Stomach (tissue), 9 donors: ENCODE measurements around the gene PRKCE. TPM values are rescaled to one million over a fixed set of nuclear protein-coding genes. Genes with fewer than 3 reads are reported as not detected.

ENCODE experiments used
- DNase-seq, 2 donors: peaks; one replicate each; pipeline versions ENCODE4 v3.0.0 to v3.0.0-alpha.2; 2013 to 2019
- H3K27ac ChIP-seq, 5 donors: fragments of 200-600 bp in 4 of 5; sonication (generic) in 4 of 5; one replicate each; pipeline ENCODE4 v1.5.1; 2013 to 2019; ENCODE audit warnings: mild to moderate bottlenecking in 1 of 5, moderate library complexity in 1 of 5
- H3K27me3 ChIP-seq, 3 donors: fragments of 200-600 bp; sonication (generic); one replicate each; pipeline ENCODE4 v1.5.1; 2017 to 2019; ENCODE audit warnings: mixed run types in 1 of 3
- H3K36me3 ChIP-seq, 4 donors: fragments of 200-600 bp; sonication (generic); 1 replicate in 3 of 4; 2 replicates in 1 of 4; pipeline ENCODE4 v1.5.1; 2016 to 2019
- H3K4me1 ChIP-seq, 4 donors: fragments of 200-600 bp; sonication (generic); one replicate each; pipeline ENCODE4 v1.5.1; 2016 to 2019
- H3K4me3 ChIP-seq, 4 donors: fragments of 200-600 bp; sonication (generic) in 3 of 4; one replicate each; pipeline ENCODE4 v1.5.1; 2016 to 2019; ENCODE audit warnings: mild to moderate bottlenecking in 1 of 4
- H3K9me3 ChIP-seq, 4 donors: fragments of 200-600 bp; sonication (generic); one replicate each; pipeline ENCODE4 v1.5.1; 2016 to 2019
- EP300 ChIP-seq: sonication (generic); formaldehyde crosslinking; IDR thresholded peaks from one replicate; pipeline ENCODE4 v1.6.1; 2017; ENCODE audit warnings: antibody characterized with exemption
- POLR2A ChIP-seq, 4 donors: fragments of 450-650 bp; IDR thresholded peaks; one replicate each; pipeline ENCODE4 v1.6.1; 2016; ENCODE audit warnings: antibody characterized with exemption in 4 of 4, control low read depth in 2 of 4, mild to moderate bottlenecking in 1 of 4, moderate library complexity in 1 of 4
- POLR2AphosphoS5 ChIP-seq, 3 donors: sonication (generic); formaldehyde crosslinking; IDR thresholded peaks; one replicate each; pipeline ENCODE4 v1.6.1; 2016; ENCODE audit warnings: antibody characterized with exemption in 3 of 3
- WGBS, 5 donors: extraction: QIAGEN DNeasy Blood & Tissue Kit in 3 of 5; methylation state at CpG; one replicate each; pipeline versions ENCODE4 v1.1.5 to v1.1.7; 2013 to 2018; 5-methylcytosine and 5-hydroxymethylcytosine counted together
- intact Hi-C: fragments of 100-400 bp; cut with DNase I; formaldehyde crosslinking; loops from one replicate; pipeline ENCODE4 v1.15.1; 2023; ENCODE audit warnings: low total_unique reads
- polyA plus RNA-seq, 3 donors: library from polyadenylated mRNA; stranded (reverse); fragments of 200-250 nt; gene quantifications; one replicate each; pipeline ENCODE4 v1.2.3, GENCODE V29; 2013
- total RNA-seq, 5 donors: library from RNA; depleted of rRNA; stranded (reverse); fragments of >200 nt; gene quantifications; one replicate each; pipeline versions ENCODE4 v1.1.0 to v1.2.3, GENCODE V29; 2014 to 2016
- TF ChIP-seq, protein P1 (sequence below), 7 experiments: fragments of 450-650 bp in 4 of 7; fragments of 200-600 bp in 3 of 7; sonication (generic) in 3 of 7; IDR thresholded peaks; one replicate each; pipeline ENCODE4 v1.5.1; 2016 to 2019; ENCODE audit warnings: antibody characterized with exemption in 7 of 7, control low read depth in 2 of 7, mild to moderate bottlenecking in 1 of 7
- donor health status: healthy with polysubstance abuse.
- donor health status: Bipolar disorder and iron deficiency.
- donor health status: healthy.

The PRKCE gene
- total and polyA plus RNA-seq, 8 donors: 2.0 to 92.0 (median 10.0) TPM

DNA sequence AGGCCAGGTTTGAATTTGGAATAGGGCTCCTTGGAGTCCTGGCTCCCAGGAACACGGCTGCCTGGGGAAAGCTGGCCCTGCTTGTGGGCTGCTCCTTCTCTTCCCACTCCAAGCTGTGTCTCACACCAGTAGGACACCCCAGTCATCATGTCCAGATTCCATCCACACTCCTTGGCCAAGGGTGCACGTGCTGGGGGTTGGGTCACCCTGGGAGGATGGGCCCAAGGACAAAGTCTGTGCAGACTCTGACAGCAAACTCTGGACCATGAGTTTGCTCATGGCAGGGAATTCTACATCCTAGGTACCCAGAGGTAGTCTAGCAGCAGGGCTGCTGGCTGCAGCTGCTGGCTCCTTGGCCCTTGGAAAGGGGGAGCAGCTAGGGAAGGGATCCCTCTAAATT is 543.4 kb downstream of the PRKCE start:
- no peak overlapping the region for H3K4me3 ChIP-seq
- no peaks in the 10 kb centered on the region for H3K27me3 ChIP-seq
- 49 to 83% (median 79%) methylated on average over 2 of the region's 2 CpGs for WGBS, 5 donors
- H3K9me3 ChIP-seq: no peaks in the 10 kb centered on the region
- no peak overlapping the region for H3K27ac ChIP-seq
- no peak for DNase-seq
- no peaks in the 10 kb centered on the region for H3K36me3 ChIP-seq
- intact Hi-C loops: no loop called here
- TF ChIP-seq, protein P1, sequence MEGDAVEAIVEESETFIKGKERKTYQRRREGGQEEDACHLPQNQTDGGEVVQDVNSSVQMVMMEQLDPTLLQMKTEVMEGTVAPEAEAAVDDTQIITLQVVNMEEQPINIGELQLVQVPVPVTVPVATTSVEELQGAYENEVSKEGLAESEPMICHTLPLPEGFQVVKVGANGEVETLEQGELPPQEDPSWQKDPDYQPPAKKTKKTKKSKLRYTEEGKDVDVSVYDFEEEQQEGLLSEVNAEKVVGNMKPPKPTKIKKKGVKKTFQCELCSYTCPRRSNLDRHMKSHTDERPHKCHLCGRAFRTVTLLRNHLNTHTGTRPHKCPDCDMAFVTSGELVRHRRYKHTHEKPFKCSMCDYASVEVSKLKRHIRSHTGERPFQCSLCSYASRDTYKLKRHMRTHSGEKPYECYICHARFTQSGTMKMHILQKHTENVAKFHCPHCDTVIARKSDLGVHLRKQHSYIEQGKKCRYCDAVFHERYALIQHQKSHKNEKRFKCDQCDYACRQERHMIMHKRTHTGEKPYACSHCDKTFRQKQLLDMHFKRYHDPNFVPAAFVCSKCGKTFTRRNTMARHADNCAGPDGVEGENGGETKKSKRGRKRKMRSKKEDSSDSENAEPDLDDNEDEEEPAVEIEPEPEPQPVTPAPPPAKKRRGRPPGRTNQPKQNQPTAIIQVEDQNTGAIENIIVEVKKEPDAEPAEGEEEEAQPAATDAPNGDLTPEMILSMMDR (IDR thresholded peaks at IDR 0.05): no peak
- no peak for TF ChIP-seq EP300
- no peak for TF ChIP-seq POLR2A (IDR thresholded peaks at IDR 0.05)
- no peak for TF ChIP-seq POLR2AphosphoS5 (IDR thresholded peaks at IDR 0.05)
- no peaks in the 10 kb centered on the region for H3K4me1 ChIP-seq

- no peak for DNase-seq
- H3K4me3 ChIP-seq: no peak overlapping the region
- H3K27me3 ChIP-seq: no peaks in the 10 kb centered on the region
- H3K4me1 ChIP-seq: peaks cover 0 to 6% (median 0%) of the 10 kb centered on the region in 4 donors
- H3K36me3 ChIP-seq: no peaks in the 10 kb centered on the region
- no peaks in the 10 kb centered on the region for H3K9me3 ChIP-seq
- 82 to 92% (median 90%) methylated on average over 6 to 10 of the region's 10 CpGs for WGBS, 5 donors
- intact Hi-C loops: no loop called here
- no peak overlapping the region for H3K27ac ChIP-seq
- no peak for TF ChIP-seq EP300
- TF ChIP-seq, protein P1 (IDR thresholded peaks at IDR 0.05): no peak
- TF ChIP-seq POLR2AphosphoS5 (IDR thresholded peaks at IDR 0.05): no peak
- no peak for TF ChIP-seq POLR2A (IDR thresholded peaks at IDR 0.05)
These were observed 544.3 kb downstream of the PRKCE start for GRCh38 chr2:46195819-46196218.

- Histone ChIP-seq H3K27ac (no peak overlapping the region), H3K36me3 (no peaks in the 10 kb centered on the region), H3K4me1 (peaks cover 0 to 6% (median 0%) of the 10 kb centered on the region in 4 donors), H3K27me3 (no peaks in the 10 kb centered on the region), H3K4me3 (no peak overlapping the region), H3K9me3 (no peaks in the 10 kb centered on the region)
- WGBS, 5 donors: 69 to 86% (median 76%) methylated on average over 4 to 5 of the region's 5 CpGs
- TF ChIP-seq EP300: no peak
- no peak for TF ChIP-seq POLR2A (IDR thresholded peaks at IDR 0.05)
- no peak for TF ChIP-seq POLR2AphosphoS5 (IDR thresholded peaks at IDR 0.05)
- TF ChIP-seq, protein P1 (IDR thresholded peaks at IDR 0.05): no peak
- intact Hi-C loops: no loop called here
- DNase-seq: no peak
These were observed 545.5 kb downstream of the PRKCE start for GRCh38 chr2:46196871-46197462.

DNA sequence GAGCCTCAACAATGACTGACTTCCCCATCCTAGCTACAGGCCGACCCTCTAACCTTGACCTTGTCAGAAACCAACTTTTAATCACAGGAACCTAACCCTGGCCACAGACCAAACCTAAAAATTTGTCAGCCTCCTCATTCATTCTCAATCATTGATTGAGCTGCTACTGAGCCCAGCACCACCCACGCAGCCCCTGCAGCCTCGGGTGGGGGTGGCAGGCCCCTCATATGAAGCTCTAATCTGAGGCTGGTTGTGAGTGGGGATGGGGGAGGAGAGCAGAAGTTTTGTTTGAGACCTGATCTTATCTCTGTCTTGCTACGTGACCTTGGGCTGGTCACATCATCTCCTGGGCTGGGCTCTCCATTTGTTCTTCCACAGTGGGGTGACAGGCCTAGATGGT is 546.2 kb downstream of the PRKCE start:
- TF ChIP-seq, protein P1 (IDR thresholded peaks at IDR 0.05): no peak
- TF ChIP-seq POLR2AphosphoS5 (IDR thresholded peaks at IDR 0.05): no peak
- TF ChIP-seq POLR2A (IDR thresholded peaks at IDR 0.05): no peak
- Histone ChIP-seq H3K4me1 (peaks cover 0 to 6% (median 0%) of the 10 kb centered on the region in 4 donors), H3K9me3 (no peaks in the 10 kb centered on the region), H3K27ac (no peak overlapping the region), H3K4me3 (no peak overlapping the region), H3K36me3 (no peaks in the 10 kb centered on the region), H3K27me3 (no peaks in the 10 kb centered on the region)
- DNase-seq: peak in 1 of 2 donors; percentile 0
- 71 to 89% (median 83%) methylated on average over 4 of the region's 4 CpGs for WGBS, 5 donors
- intact Hi-C loops: no loop called here
